ENCODE data around the gene CER1.

GRCh38 chr9:14756291-14756690, 33.8 kb upstream of the CER1 start:
- no peak for TF ChIP-seq POLR2A (IDR thresholded peaks at IDR 0.05; ENCODE audit: extremely low read depth, insufficient read length)
- TF ChIP-seq CTCF (IDR thresholded peaks at IDR 0.05; ENCODE audit: low read depth, low read length), result no peak
